Neuron (in vitro differentiated cells): ENCODE measurements around the gene TRIM13.
"Not testable (repeated sequence)": the region's sequence is repeated elsewhere in the genome, so short reads cannot be mapped to it uniquely, and the experiment has no call there.

Source experiments
- H2AFZ ChIP-seq: one replicate; pipeline ENCODE4 v1.6.1; 2013; ENCODE audit warnings: low read depth, mild to moderate bottlenecking, inconsistent platforms, low read length, moderate library complexity
- H3K27me3 ChIP-seq: one replicate; pipeline ENCODE4 v1.6.1; 2013; ENCODE audit warnings: low read length; ENCODE audit not compliant: insufficient read depth
- H3K36me3 ChIP-seq: one replicate; pipeline ENCODE4 v1.6.1; 2013; ENCODE audit warnings: low read length; ENCODE audit not compliant: insufficient read depth
- H3K4me1 ChIP-seq: one replicate; pipeline ENCODE4 v1.6.1; 2013; ENCODE audit warnings: low read length; ENCODE audit not compliant: insufficient read depth
- H3K4me3 ChIP-seq: 2 replicates; pipeline ENCODE4 v1.5.1; 2013; ENCODE audit warnings: mild to moderate bottlenecking, low read length, moderate library complexity
- H3K9me3 ChIP-seq: one replicate; pipeline ENCODE4 v1.6.1; 2013; ENCODE audit warnings: low read length

TRIM13 gene

GRCh38 chr13:50052478-50052877 lies 55.6 kb downstream of the TRIM13 start:
- H3K27me3 ChIP-seq: no peaks in the 10 kb centered on the region
- peaks cover 2% of the 10 kb centered on the region for H3K9me3 ChIP-seq
- H2AFZ ChIP-seq: no peak overlapping the region
- H3K4me1 ChIP-seq: no peaks in the 10 kb centered on the region
- peaks cover 45% of the 10 kb centered on the region for H3K36me3 ChIP-seq
- no peak overlapping the region for H3K4me3 ChIP-seq

GRCh38 chr13:50053844-50054243 lies 57.0 kb downstream of the TRIM13 start:
- no peak overlapping the region for H2AFZ ChIP-seq
- H3K27me3 ChIP-seq: no peaks in the 10 kb centered on the region
- H3K4me3 ChIP-seq: no peak overlapping the region
- peaks cover 45% of the 10 kb centered on the region for H3K36me3 ChIP-seq
- H3K9me3 ChIP-seq: peaks cover 4% of the 10 kb centered on the region
- no peaks in the 10 kb centered on the region for H3K4me1 ChIP-seq

- Histone ChIP-seq H3K36me3 (peaks cover 47% of the 10 kb centered on the region), H3K4me1 (no peaks in the 10 kb centered on the region), H3K9me3 (peaks cover 4% of the 10 kb centered on the region), H3K4me3 (no peak overlapping the region), H2AFZ (no peak overlapping the region), H3K27me3 (no peaks in the 10 kb centered on the region)
Measured at GRCh38 chr13:50055454-50055853, 58.6 kb downstream of the TRIM13 start.

- H3K4me3 ChIP-seq: no peak overlapping the region
- H3K4me1 ChIP-seq: no peaks in the 10 kb centered on the region
- no peak overlapping the region for H2AFZ ChIP-seq
- H3K27me3 ChIP-seq: no peaks in the 10 kb centered on the region
- peaks cover 2% of the 10 kb centered on the region for H3K9me3 ChIP-seq
- peaks cover 54% of the 10 kb centered on the region for H3K36me3 ChIP-seq
Measured at GRCh38 chr13:50060718-50061117, 63.9 kb downstream of the TRIM13 start.

GRCh38 chr13:50062336-50062735 lies 65.5 kb downstream of the TRIM13 start:
- peaks cover 56% of the 10 kb centered on the region for H3K36me3 ChIP-seq

GRCh38 chr13:50065712-50066111 lies 68.9 kb downstream of the TRIM13 start:
- H3K9me3 ChIP-seq: no peaks in the 10 kb centered on the region
- H3K27me3 ChIP-seq: no peaks in the 10 kb centered on the region
- no peak overlapping the region for H2AFZ ChIP-seq
- no peak overlapping the region for H3K4me3 ChIP-seq
- peaks cover 65% of the 10 kb centered on the region for H3K36me3 ChIP-seq
- H3K4me1 ChIP-seq: no peaks in the 10 kb centered on the region

More at GRCh38 chr13:50062336-50062735, 65.5 kb downstream of the TRIM13 start:
- H2AFZ ChIP-seq, H3K9me3 ChIP-seq, H3K4me1 ChIP-seq, H3K27me3 ChIP-seq, H3K4me3 ChIP-seq: not testable (repeated sequence)
